ENCODE results near the gene ANXA11. TPM values are rescaled to one million over a fixed set of nuclear protein-coding genes. Genes with fewer than 3 reads are reported as not detected.

The ANXA11 gene
- total RNA-seq, 1 experiment from 2014 or later, result 68.1 TPM

DNA sequence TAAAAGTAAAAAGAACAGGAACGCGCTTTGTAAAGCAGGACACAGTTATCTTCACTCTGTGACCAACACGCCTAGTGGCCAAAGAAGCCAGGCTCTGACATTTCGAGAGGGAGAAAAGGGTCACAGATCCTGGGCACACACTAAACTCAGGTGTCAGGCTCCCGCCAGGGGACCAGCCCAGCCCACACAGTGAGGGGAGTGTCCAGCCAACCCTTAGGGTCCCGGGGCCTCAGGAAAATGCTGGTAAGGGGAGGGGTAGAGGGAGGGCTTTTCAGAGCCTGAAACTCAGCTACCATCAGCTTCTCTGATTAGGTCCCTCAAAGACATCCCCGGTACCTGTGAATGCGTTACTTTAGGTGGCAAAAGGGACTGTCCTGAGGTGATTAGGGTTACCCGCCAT is 16.6 kb downstream of the ANXA11 start:
- peaks cover 0 to 2% (median 2%) of the 10 kb centered on the region in 3 experiments; a peak in 3 of 7 replicates for H3K36me3 Mint-ChIP-seq (ENCODE audit: insufficient read depth in 1 of 3, low read depth in 3 of 3)
- DNase-seq, result no peak
- Histone ChIP-seq H4K91ac (ENCODE audit: insufficient read length, low read depth, low read length) (no peak overlapping the region), H2BK12ac (ENCODE audit: insufficient read length, low read depth, low read length) (no peak overlapping the region), H2BK5ac (ENCODE audit: insufficient read length, low read length) (no peak overlapping the region), H3K4ac (ENCODE audit: low read depth, low read length) (no peak overlapping the region), H3K4me1 (ENCODE audit: insufficient read depth, low read length) (0 out of 2 replicates have a peak, but pooled peaks cover 2% of the 10 kb centered on the region), H3K79me1 (ENCODE audit: insufficient read depth, low read depth, low read length, poor library complexity, severe bottlenecking) (peaks cover 3% of the 10 kb centered on the region), H2AFZ (ENCODE audit: low read length) (no peak overlapping the region), H3K56ac (ENCODE audit: insufficient read length, low read depth, low read length) (no peak overlapping the region), H3K27ac (ENCODE audit: insufficient read length, low read depth, low read length) (no peak overlapping the region), H3K23ac (ENCODE audit: insufficient read length, low read depth, low read length) (no peak overlapping the region), H3K18ac (ENCODE audit: insufficient read length, low read depth, low read length) (no peak overlapping the region), H4K20me1 (ENCODE audit: control insufficient read depth, insufficient read depth, insufficient read length) (no peaks in the 10 kb centered on the region), H3K23me2 (ENCODE audit: insufficient read length, low read depth, low read length, poor library complexity, severe bottlenecking) (no peaks in the 10 kb centered on the region), H4K8ac (replicated peaks; ENCODE audit: insufficient read length, low read depth, low read length) (no peak overlapping the region), H4K5ac (ENCODE audit: insufficient read length, low read depth, low read length) (no peak overlapping the region), H3T11ph (ENCODE audit: low read length) (no peak overlapping the region), H3K79me2 (ENCODE audit: insufficient read depth, low read length) (peaks cover 3% of the 10 kb centered on the region; the same call in 1 of the 2 replicates), H2AK5ac (ENCODE audit: insufficient read length, low read length) (no peak overlapping the region), H2BK120ac (ENCODE audit: low read depth, low read length, poor library complexity, severe bottlenecking) (no peak overlapping the region), H2BK20ac (ENCODE audit: low read depth, low read length, poor library complexity, severe bottlenecking) (no peak overlapping the region), H3K27me3 (ENCODE audit: insufficient read depth, low read length) (no peaks in the 10 kb centered on the region), H3K9ac (ENCODE audit: extremely low read depth, insufficient read length, low read length) (no peak overlapping the region), H3K4me2 (ENCODE audit: insufficient read depth, insufficient read length, low read length) (no peak overlapping the region), H3K14ac (ENCODE audit: insufficient read depth, low read length) (no peak overlapping the region), H3K9me3 (ENCODE audit: control insufficient read depth, low read depth, low read length) (no peaks in the 10 kb centered on the region), H2BK15ac (ENCODE audit: low read depth, low read length) (no peak overlapping the region)
- WGBS (ENCODE audit: extremely low coverage, insufficient read length, low lambda C conversion rate), result no CpG with 5 or more reads among the region's 9 CpGs
- H3K9me3 Mint-ChIP-seq, result no peaks in the 10 kb centered on the region
- peaks cover 9 to 39% of the 10 kb centered on the region in 2 experiments for H3K4me1 Mint-ChIP-seq
- H3K4me3 Mint-ChIP-seq, result no peak overlapping the region
- H3K27me3 Mint-ChIP-seq (ENCODE audit: low read depth), result no peaks in the 10 kb centered on the region
- peak overlapping the region in 1 of 3 experiments; percentile 1; a peak in 2 of 7 replicates for H3K27ac Mint-ChIP-seq
- TF ChIP-seq CTCF (conservative IDR thresholded peaks at IDR 0.05), result no peak

All from H9 (cell line).